Tibial artery (tissue), 4 donors: ENCODE measurements around the gene CELA2B.

Experiments used
- DNase-seq, 2 donors: peaks; one replicate each; pipeline ENCODE4 v3.0.0-alpha.2; 2019
- H3K27ac ChIP-seq, 2 donors: fragments of 200-600 bp; sonication (generic) in 1 of 2; 1 replicate in 1 of 2; 2 replicates in 1 of 2; pipeline ENCODE4 v1.5.1; 2018 to 2019; ENCODE audit warnings: mild to moderate bottlenecking in 1 of 2
- H3K27me3 ChIP-seq, 2 donors: fragments of 200-600 bp; sonication (generic) in 1 of 2; one replicate each; pipeline versions ENCODE4 v1.5.1 to v1.6.0; 2016 to 2019
- H3K36me3 ChIP-seq, 3 donors: fragments of 200-600 bp; sonication (generic) in 2 of 3; one replicate each; pipeline ENCODE4 v1.5.1; 2016 to 2019; ENCODE audit warnings: mild to moderate bottlenecking in 2 of 3
- H3K4me1 ChIP-seq, 4 donors: fragments of 200-600 bp; sonication (generic) in 2 of 4; 1 replicate in 3 of 4; 2 replicates in 1 of 4; pipeline ENCODE4 v1.5.1; 2016 to 2019
- H3K4me3 ChIP-seq, 2 donors: fragments of 200-600 bp; sonication (generic) in 1 of 2; 1 replicate in 1 of 2; 2 replicates in 1 of 2; pipeline ENCODE4 v1.5.1; 2018 to 2019; ENCODE audit warnings: mild to moderate bottlenecking in 2 of 2
- H3K9me3 ChIP-seq, 3 donors: fragments of 200-600 bp; sonication (generic) in 1 of 3; one replicate each; pipeline ENCODE4 v1.5.1; 2016 to 2019
- intact Hi-C: fragments of 100-400 bp; cut with DNase I; formaldehyde crosslinking; loops from one replicate; pipeline ENCODE4 v1.15.0; 2023; ENCODE audit warnings: low total_unique reads
- TF ChIP-seq, protein P1 (sequence below), 2 experiments: fragments of 200-600 bp in 1 of 2; fragments of 450-650 bp in 1 of 2; IDR thresholded peaks; one replicate each; pipeline ENCODE4 v1.5.1; 2017 to 2019; ENCODE audit warnings: antibody characterized with exemption in 2 of 2, mild to moderate bottlenecking in 1 of 2, moderate library complexity in 1 of 2

CELA2B gene

DNA sequence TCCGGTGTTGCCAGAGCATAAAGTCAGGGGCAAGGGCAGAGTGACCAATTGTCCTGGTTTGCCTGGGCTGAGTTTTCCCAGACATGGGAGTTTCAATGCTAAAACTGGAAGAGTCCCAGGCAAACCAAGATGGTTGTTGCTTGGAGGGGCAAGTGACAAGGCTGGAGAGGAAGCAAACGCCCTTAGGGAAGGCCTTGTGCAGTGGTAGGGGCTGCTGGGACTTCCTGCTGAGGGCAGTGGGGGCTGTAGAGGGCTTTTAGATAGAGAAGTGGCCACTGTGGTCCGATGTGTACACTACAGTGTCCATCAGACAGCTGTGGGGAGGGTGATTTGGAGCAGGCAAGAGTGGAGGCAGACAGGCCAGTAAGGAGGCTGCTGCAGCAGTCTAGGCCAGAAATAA lies 26.3 kb upstream of the CELA2B start:
- intact Hi-C loops: no loop called here
- Histone ChIP-seq H3K27ac (no peak overlapping the region), H3K27me3 (peaks cover 0 to 25% of the 10 kb centered on the region in 2 donors), H3K4me1 (no peaks in the 10 kb centered on the region), H3K36me3 (no peaks in the 10 kb centered on the region), H3K9me3 (no peaks in the 10 kb centered on the region), H3K4me3 (no peak overlapping the region)
- DNase-seq: no peak
- TF ChIP-seq, protein P1, sequence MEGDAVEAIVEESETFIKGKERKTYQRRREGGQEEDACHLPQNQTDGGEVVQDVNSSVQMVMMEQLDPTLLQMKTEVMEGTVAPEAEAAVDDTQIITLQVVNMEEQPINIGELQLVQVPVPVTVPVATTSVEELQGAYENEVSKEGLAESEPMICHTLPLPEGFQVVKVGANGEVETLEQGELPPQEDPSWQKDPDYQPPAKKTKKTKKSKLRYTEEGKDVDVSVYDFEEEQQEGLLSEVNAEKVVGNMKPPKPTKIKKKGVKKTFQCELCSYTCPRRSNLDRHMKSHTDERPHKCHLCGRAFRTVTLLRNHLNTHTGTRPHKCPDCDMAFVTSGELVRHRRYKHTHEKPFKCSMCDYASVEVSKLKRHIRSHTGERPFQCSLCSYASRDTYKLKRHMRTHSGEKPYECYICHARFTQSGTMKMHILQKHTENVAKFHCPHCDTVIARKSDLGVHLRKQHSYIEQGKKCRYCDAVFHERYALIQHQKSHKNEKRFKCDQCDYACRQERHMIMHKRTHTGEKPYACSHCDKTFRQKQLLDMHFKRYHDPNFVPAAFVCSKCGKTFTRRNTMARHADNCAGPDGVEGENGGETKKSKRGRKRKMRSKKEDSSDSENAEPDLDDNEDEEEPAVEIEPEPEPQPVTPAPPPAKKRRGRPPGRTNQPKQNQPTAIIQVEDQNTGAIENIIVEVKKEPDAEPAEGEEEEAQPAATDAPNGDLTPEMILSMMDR (IDR thresholded peaks at IDR 0.05): no peak

DNA sequence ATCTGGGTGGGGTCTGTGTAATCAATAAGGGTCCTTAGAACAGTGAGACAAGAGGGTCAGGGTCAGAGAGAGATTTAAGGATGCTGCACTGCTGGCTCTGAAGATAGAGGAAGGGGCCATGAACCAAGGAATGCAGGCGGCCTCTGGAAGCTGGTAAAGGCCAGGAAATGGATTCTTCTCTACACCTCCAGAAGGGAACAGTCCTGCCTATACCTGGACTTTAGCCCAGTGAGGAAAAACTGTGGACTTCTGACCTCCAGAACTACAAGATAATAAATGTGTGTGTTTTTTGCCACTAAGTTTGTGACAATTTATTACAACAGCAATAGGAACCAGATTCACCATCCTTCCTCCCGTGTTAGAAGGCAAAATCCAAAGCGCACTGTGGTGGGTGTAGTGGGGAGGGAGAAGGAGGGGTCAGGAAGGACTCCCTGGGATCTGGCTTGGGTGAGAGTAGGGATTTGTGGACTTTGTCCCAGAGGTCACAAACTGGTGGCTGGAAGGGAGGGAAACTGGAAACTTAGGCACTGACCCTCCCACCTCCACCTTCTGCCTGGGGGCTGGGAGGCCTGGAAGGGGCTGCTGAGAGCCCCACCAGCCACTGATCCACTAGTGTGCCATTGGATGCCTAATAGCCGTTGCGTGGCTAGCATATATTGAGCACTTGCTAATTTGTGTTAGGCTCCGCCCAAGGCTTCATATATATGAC lies 24.7 kb upstream of the CELA2B start:
- intact Hi-C loops: no loop called here
- H3K9me3 ChIP-seq: no peaks in the 10 kb centered on the region
- H3K36me3 ChIP-seq: no peaks in the 10 kb centered on the region
- TF ChIP-seq, protein P1 (IDR thresholded peaks at IDR 0.05): no peak
- no peak for DNase-seq
- no peak overlapping the region for H3K27ac ChIP-seq
- no peaks in the 10 kb centered on the region for H3K4me1 ChIP-seq
- H3K4me3 ChIP-seq: no peak overlapping the region
- peaks cover 0 to 21% of the 10 kb centered on the region in 2 donors for H3K27me3 ChIP-seq

DNA sequence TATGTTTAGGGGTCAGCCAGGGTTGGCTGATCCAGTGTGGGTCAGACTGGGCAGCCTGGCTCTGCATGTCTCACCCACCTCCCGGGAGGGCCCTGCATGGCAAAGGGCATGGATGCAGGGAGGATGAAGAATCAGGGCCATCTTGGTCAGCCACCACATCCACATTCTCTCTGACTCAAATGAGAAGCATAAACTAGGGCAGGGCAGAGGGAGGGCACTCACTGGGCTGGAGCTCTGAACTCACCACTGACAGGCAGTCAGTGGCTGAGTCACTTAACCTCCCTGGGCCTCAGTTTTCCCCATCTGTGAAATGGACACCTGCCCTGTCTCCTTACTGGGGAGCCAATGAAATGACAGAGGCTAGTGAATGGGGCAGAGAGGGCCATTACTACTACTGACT lies 23.7 kb upstream of the CELA2B start:
- intact Hi-C loops: no loop called here
- Histone ChIP-seq H3K4me1 (no peaks in the 10 kb centered on the region), H3K9me3 (no peaks in the 10 kb centered on the region), H3K36me3 (no peaks in the 10 kb centered on the region), H3K27me3 (peaks cover 0 to 10% of the 10 kb centered on the region in 2 donors), H3K4me3 (no peak overlapping the region), H3K27ac (no peak overlapping the region)
- TF ChIP-seq, protein P1 (IDR thresholded peaks at IDR 0.05): no peak
- no peak for DNase-seq

DNA sequence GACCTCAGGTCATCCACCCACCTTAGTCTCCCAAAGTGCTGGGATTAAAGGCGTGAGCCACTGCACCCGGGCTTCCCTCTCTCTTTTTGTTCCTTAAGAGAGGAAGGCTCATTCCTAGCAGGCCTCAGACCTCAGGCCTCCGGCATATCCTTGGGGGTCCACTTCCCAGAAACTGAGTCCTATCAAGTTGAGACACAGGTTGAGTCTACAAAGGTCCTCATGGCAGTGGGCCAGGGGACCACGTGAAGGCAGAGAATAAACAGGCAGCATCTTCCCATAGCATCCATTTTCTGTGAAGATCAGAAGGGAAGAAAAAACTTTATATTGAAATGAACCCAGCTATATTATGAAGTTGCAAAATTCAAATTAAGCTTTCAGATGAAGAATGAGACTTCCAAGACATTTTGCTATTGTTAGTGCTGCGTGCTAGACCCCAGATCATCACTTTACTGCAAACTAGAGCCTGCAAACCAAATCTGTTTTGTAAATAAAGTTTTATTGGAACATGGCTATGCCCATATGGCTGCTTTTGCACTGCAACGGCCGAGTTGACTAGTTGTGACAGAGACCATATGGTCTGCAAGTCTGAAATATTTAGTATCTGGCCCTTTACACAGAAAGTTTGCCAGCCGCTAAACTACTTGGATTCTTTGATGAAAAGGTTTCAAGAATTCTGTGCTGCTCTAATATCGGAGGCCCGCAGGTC lies 22.9 kb upstream of the CELA2B start:
- intact Hi-C loops: no loop called here
- TF ChIP-seq, protein P1 (IDR thresholded peaks at IDR 0.05): no peak

DNA sequence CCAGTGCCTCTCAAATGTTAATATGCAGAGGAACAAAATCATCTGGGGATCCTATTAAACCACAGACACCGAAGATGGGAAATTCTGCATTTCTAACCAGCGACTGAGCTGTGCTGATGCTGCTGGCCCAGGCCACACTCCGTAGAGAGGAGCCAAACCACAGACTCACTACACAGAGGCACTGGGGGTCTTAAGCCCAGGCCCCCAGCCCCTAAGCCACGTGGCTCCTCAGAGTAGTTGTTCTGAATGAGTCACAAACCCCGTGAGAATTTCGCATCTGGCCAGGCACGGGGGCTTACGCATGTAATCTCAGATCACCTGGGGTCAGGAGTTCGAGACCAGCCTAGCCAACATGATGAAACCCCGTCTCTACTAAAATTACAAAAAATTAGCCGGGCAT lies 22.2 kb upstream of the CELA2B start:
- intact Hi-C loops: no loop called here

More for the DNA sequence above, 22.9 kb upstream of the CELA2B start:
- Histone ChIP-seq H3K36me3 (no peaks in the 10 kb centered on the region), H3K27ac (no peak overlapping the region), H3K27me3 (peaks cover 0 to 4% of the 10 kb centered on the region in 2 donors), H3K4me3 (no peak overlapping the region), H3K4me1 (no peaks in the 10 kb centered on the region), H3K9me3 (no peaks in the 10 kb centered on the region)
- no peak for DNase-seq

More for the DNA sequence above, 22.2 kb upstream of the CELA2B start:
- H3K4me3 ChIP-seq: no peak overlapping the region
- no peaks in the 10 kb centered on the region for H3K36me3 ChIP-seq
- TF ChIP-seq, protein P1 (IDR thresholded peaks at IDR 0.05): no peak
- H3K27me3 ChIP-seq: peaks cover 0 to 4% of the 10 kb centered on the region in 2 donors
- H3K4me1 ChIP-seq: no peaks in the 10 kb centered on the region
- H3K27ac ChIP-seq: no peak overlapping the region
- H3K9me3 ChIP-seq: no peaks in the 10 kb centered on the region
- DNase-seq: no peak
